Measurements from ENCODE around the gene EVC2. TPM values are rescaled to one million over a fixed set of nuclear protein-coding genes. Genes with fewer than 3 reads are reported as not detected.

The EVC2 gene
- total RNA-seq, 4 donors from 2014 or later, result 0.20 to 10.5 (median 3.9) TPM

GRCh38 chr4:5563856-5564255, 144.5 kb downstream of the EVC2 start:
- intact Hi-C loops (cut with DNase I; ENCODE audit: low total_unique reads), result no loop called here
- 93 to 100% methylated on average over 1 to 6 of the region's 6 CpGs for WGBS, 2 donors (ENCODE audit: low coverage in 1 of 2)
- no peak for DNase-seq
- no peaks in the 10 kb centered on the region for H3K4me1 ChIP-seq
- no peaks in the 10 kb centered on the region for H3K27me3 ChIP-seq
- H3K4me3 ChIP-seq, result no peak overlapping the region
- H3K27ac ChIP-seq, result no peak overlapping the region
- H3K9me3 ChIP-seq, result no peaks in the 10 kb centered on the region
- in situ Hi-C loops (cut with MboI; ENCODE audit: low pct_ligation_motif_present in 1 of 4, low pct_unique_long_range_greater_than_20kb in 1 of 4, low sequenced_read_pairs in 3 of 4), result no loop called here
- H3K36me3 ChIP-seq, result no peaks in the 10 kb centered on the region
- TF ChIP-seq, protein P1, sequence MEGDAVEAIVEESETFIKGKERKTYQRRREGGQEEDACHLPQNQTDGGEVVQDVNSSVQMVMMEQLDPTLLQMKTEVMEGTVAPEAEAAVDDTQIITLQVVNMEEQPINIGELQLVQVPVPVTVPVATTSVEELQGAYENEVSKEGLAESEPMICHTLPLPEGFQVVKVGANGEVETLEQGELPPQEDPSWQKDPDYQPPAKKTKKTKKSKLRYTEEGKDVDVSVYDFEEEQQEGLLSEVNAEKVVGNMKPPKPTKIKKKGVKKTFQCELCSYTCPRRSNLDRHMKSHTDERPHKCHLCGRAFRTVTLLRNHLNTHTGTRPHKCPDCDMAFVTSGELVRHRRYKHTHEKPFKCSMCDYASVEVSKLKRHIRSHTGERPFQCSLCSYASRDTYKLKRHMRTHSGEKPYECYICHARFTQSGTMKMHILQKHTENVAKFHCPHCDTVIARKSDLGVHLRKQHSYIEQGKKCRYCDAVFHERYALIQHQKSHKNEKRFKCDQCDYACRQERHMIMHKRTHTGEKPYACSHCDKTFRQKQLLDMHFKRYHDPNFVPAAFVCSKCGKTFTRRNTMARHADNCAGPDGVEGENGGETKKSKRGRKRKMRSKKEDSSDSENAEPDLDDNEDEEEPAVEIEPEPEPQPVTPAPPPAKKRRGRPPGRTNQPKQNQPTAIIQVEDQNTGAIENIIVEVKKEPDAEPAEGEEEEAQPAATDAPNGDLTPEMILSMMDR (IDR thresholded peaks at IDR 0.05), result no peak
- TF ChIP-seq EP300 (IDR thresholded peaks at IDR 0.05; ENCODE audit: low read depth) (no peak), POLR2A (IDR thresholded peaks at IDR 0.05) (no peak), POLR2AphosphoS5 (IDR thresholded peaks at IDR 0.05) (no peak)

DNA sequence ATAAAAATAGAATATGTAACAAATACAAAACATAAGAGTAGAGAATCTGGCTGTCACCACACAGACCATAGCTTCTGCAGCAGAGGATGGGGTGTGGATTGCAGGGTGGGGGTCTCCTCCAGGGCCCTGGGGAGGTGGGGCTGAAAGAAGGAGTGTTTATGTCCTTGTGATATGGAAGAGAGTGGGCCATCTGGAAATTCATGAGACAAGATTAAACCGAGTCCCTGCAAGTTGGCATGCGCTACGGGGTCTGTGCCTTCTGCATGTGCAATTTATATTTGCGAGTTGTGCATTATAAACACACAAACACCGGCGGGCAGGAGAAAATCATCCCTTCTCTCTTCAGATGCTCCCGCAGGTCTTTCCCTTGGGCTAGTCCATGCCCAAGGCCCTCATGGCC, 145.9 kb downstream of the EVC2 start:
- WGBS, 2 donors (ENCODE audit: low coverage in 1 of 2), result 91 to 98% methylated on average over 7 of the region's 7 CpGs

GRCh38 chr4:5561286-5561685, 147.1 kb downstream of the EVC2 start:
- no peak for DNase-seq
- Histone ChIP-seq H3K9me3 (no peaks in the 10 kb centered on the region), H3K4me1 (no peaks in the 10 kb centered on the region), H3K27me3 (no peaks in the 10 kb centered on the region), H3K27ac (no peak overlapping the region), H3K36me3 (no peaks in the 10 kb centered on the region), H3K4me3 (no peak overlapping the region)
- intact Hi-C loops (cut with DNase I; ENCODE audit: low total_unique reads), result no loop called here
- WGBS, 2 donors (ENCODE audit: low coverage in 1 of 2), result 83% methylated on average over 4 of the region's 4 CpGs; no CpG with 5 or more reads in 1 of the 2 donors
- in situ Hi-C loops (cut with MboI; ENCODE audit: low pct_ligation_motif_present in 1 of 4, low pct_unique_long_range_greater_than_20kb in 1 of 4, low sequenced_read_pairs in 3 of 4), result no loop called here
- TF ChIP-seq, protein P1 (IDR thresholded peaks at IDR 0.05), result no peak
- TF ChIP-seq EP300 (IDR thresholded peaks at IDR 0.05; ENCODE audit: low read depth) (no peak), POLR2AphosphoS5 (IDR thresholded peaks at IDR 0.05) (no peak), POLR2A (IDR thresholded peaks at IDR 0.05) (no peak)

More for the DNA sequence above, 145.9 kb downstream of the EVC2 start:
- Histone ChIP-seq H3K4me1 (no peaks in the 10 kb centered on the region), H3K27ac (no peak overlapping the region), H3K9me3 (no peaks in the 10 kb centered on the region), H3K4me3 (no peak overlapping the region), H3K36me3 (no peaks in the 10 kb centered on the region), H3K27me3 (no peaks in the 10 kb centered on the region)
- intact Hi-C loops (cut with DNase I; ENCODE audit: low total_unique reads), result no loop called here
- TF ChIP-seq EP300 (IDR thresholded peaks at IDR 0.05; ENCODE audit: low read depth) (no peak), POLR2A (IDR thresholded peaks at IDR 0.05) (no peak), POLR2AphosphoS5 (IDR thresholded peaks at IDR 0.05) (no peak)
- TF ChIP-seq, protein P1 (IDR thresholded peaks at IDR 0.05), result no peak
- in situ Hi-C loops (cut with MboI; ENCODE audit: low pct_ligation_motif_present in 1 of 4, low pct_unique_long_range_greater_than_20kb in 1 of 4, low sequenced_read_pairs in 3 of 4), result no loop called here
- no peak for DNase-seq

DNA sequence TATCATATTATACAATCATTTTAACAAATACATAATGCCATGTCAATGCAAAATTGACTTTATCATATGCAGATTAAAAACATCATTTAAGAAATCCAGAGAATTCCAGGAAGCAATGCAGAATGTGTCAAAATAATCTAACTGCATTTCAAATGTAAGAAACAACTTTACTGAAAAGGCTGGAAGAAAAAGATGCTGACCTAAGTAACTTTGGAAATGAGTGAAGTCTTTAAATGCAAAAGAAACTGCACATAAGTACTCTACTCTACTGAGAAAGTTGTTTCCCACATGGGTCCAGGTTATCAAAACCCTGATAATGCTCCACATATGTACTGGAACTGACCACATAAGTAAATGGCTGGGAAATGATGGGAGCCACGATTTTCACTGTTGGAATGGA, 149.9 kb downstream of the EVC2 start:
- Histone ChIP-seq H3K27ac (no peak overlapping the region), H3K9me3 (no peaks in the 10 kb centered on the region), H3K4me3 (no peak overlapping the region), H3K36me3 (no peaks in the 10 kb centered on the region), H3K27me3 (no peaks in the 10 kb centered on the region), H3K4me1 (no peaks in the 10 kb centered on the region)
- in situ Hi-C loops (cut with MboI; ENCODE audit: low pct_ligation_motif_present in 1 of 4, low pct_unique_long_range_greater_than_20kb in 1 of 4, low sequenced_read_pairs in 3 of 4) (no loop called here), intact Hi-C loops (cut with DNase I; ENCODE audit: low total_unique reads) (no loop called here)
- TF ChIP-seq EP300 (IDR thresholded peaks at IDR 0.05; ENCODE audit: low read depth), result no peak
- TF ChIP-seq POLR2AphosphoS5 (IDR thresholded peaks at IDR 0.05), result no peak
- TF ChIP-seq POLR2A (IDR thresholded peaks at IDR 0.05), result no peak
- TF ChIP-seq, protein P1 (IDR thresholded peaks at IDR 0.05), result no peak
- no peak for DNase-seq
- WGBS, 2 donors (ENCODE audit: low coverage in 1 of 2), result 50% methylated on average over 1 of the region's 1 CpG; no CpG with 5 or more reads in 1 of the 2 donors
